Measurements from ENCODE around the gene OR2AJ1.
"Not testable (repeated sequence)": the region's sequence is repeated elsewhere in the genome, so short reads cannot be mapped to it uniquely, and the experiment has no call there.

The OR2AJ1 gene

DNA sequence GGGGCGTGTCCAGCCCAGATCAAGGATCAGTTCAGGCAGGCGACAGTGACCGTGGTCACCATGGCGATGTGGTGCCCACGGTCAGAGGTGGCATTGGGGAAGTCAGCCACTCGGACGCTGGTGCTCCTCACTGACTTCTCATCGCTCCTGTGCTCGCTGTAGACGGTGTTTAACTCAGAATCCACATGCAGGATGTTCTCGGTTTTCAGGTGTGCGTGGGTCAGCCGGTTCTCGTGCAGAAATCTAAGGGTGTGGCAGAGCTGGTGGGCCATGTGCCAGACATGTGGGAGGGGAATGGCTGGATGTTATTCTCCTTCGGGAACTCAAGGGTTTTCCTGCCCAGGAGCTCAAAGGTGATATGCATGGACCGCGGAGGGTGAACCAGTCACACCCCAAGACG lies 11.7 kb downstream of the OR2AJ1 start:
- H3K27ac Mint-ChIP-seq, result no peak overlapping the region
- no peak overlapping the region for H3K4me3 Mint-ChIP-seq
- H3K4me1 Mint-ChIP-seq, result no peaks in the 10 kb centered on the region
- peaks cover 7% of the 10 kb centered on the region for H3K27me3 Mint-ChIP-seq (ENCODE audit: low read depth)
- TF ChIP-seq CTCF (IDR thresholded peaks at IDR 0.05; ENCODE audit: unreplicated experiment in 3 of 3), result no peak
- H3K9me3 Mint-ChIP-seq, result peaks cover 18% of the 10 kb centered on the region
- H3K36me3 Mint-ChIP-seq (ENCODE audit: low read depth), result no peaks in the 10 kb centered on the region

- H3K9me3 Mint-ChIP-seq, result peaks cover 18% of the 10 kb centered on the region
- TF ChIP-seq CTCF (IDR thresholded peaks at IDR 0.05; ENCODE audit: unreplicated experiment in 3 of 3), result peak; percentile 42 to 62 (median 46)
These were observed 12.5 kb downstream of the OR2AJ1 start for GRCh38 chr1:247936965-247937734.

GRCh38 chr1:247942624-247943023 lies 17.9 kb downstream of the OR2AJ1 start:
- TF ChIP-seq CTCF (IDR thresholded peaks at IDR 0.05; ENCODE audit: unreplicated experiment in 3 of 3), result no peak
- Mint-ChIP-seq H3K4me3 (no peak overlapping the region), H3K9me3 (peaks cover 27% of the 10 kb centered on the region), H3K27ac (no peak overlapping the region), H3K4me1 (no peaks in the 10 kb centered on the region), H3K36me3 (ENCODE audit: low read depth) (no peaks in the 10 kb centered on the region), H3K27me3 (ENCODE audit: low read depth) (no peaks in the 10 kb centered on the region)

More at GRCh38 chr1:247936965-247937734, 12.5 kb downstream of the OR2AJ1 start:
- not testable (repeated sequence) for H3K27me3 Mint-ChIP-seq (ENCODE audit: low read depth); H3K27ac Mint-ChIP-seq; H3K36me3 Mint-ChIP-seq (ENCODE audit: low read depth); H3K4me1 Mint-ChIP-seq
- H3K4me3 Mint-ChIP-seq, result peak overlapping the region in 2 of 3 experiments; percentile 26 to 72

GRCh38 chr1:247948558-247948957 lies 23.9 kb downstream of the OR2AJ1 start, which contains the start of gene OR2L8:
OR2L8 (plus strand) TSS chr1:247948858; CDS start chr1:247948858, 0 bp downstream.
- Mint-ChIP-seq H3K27ac (no peak within 1 kb of the TSS), H3K9me3 (peaks cover 42% of the 10 kb centered on the region), H3K4me3 (no peak within 1 kb of the TSS), H3K27me3 (ENCODE audit: low read depth) (no peaks in the 10 kb centered on the region), H3K4me1 (no peaks in the 10 kb centered on the region), H3K36me3 (ENCODE audit: low read depth) (no peaks in the 10 kb centered on the region)
- TF ChIP-seq CTCF (IDR thresholded peaks at IDR 0.05; ENCODE audit: unreplicated experiment in 3 of 3), result no peak

GRCh38 chr1:247953408-247953807 lies 28.7 kb downstream of the OR2AJ1 start:
- Mint-ChIP-seq H3K4me3 (no peak overlapping the region), H3K36me3 (ENCODE audit: low read depth) (no peaks in the 10 kb centered on the region), H3K27ac (no peak overlapping the region), H3K4me1 (no peaks in the 10 kb centered on the region), H3K9me3 (peaks cover 31% of the 10 kb centered on the region), H3K27me3 (ENCODE audit: low read depth) (no peaks in the 10 kb centered on the region)
- TF ChIP-seq CTCF (IDR thresholded peaks at IDR 0.05; ENCODE audit: unreplicated experiment in 3 of 3), result no peak

DNA sequence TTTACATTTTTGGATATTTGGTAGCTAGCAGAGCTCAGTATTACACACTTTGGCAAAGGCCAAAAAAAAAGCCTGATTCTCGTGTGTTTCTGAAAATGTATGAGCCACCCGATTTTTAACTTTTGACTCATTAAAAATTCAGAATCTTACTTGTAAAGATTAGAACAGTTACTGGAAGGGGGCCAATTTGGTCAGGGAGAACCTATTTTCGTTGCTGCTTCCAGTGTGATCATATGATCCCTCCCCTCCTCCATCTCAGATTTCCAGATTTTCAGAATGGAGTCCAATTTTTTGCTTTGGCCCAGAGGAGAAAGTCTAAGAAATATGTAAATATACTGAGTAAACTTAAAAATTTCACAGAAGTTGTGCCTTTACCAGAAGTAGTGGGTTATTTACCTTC lies 37.1 kb downstream of the OR2AJ1 start:
- no peaks in the 10 kb centered on the region for H3K36me3 Mint-ChIP-seq (ENCODE audit: low read depth)

More for the DNA sequence above, 37.1 kb downstream of the OR2AJ1 start:
- Mint-ChIP-seq H3K4me1 (no peaks in the 10 kb centered on the region), H3K27ac (no peak overlapping the region), H3K4me3 (no peak overlapping the region), H3K9me3 (peaks cover 32% of the 10 kb centered on the region), H3K27me3 (ENCODE audit: low read depth) (no peaks in the 10 kb centered on the region)
- TF ChIP-seq CTCF (IDR thresholded peaks at IDR 0.05; ENCODE audit: unreplicated experiment in 3 of 3), result no peak
